Mesenchymal stem cell (in vitro differentiated cells and primary cell): ENCODE results near the gene GBGT1.

Source experiments
- DNase-seq: peaks from one replicate; pipeline ENCODE4 v3.0.0-alpha.2; 2013
- H2AFZ ChIP-seq: one replicate; pipeline ENCODE4 v1.6.1; 2013; ENCODE audit warnings: low read depth, mild to moderate bottlenecking, control low read depth, inconsistent platforms, low read length, moderate library complexity
- H2AK5ac ChIP-seq: 2 replicates; pipeline ENCODE4 v1.6.1; 2013; ENCODE audit warnings: low read length, moderate library complexity, mild to moderate bottlenecking, inconsistent platforms; ENCODE audit not compliant: severe bottlenecking
- H2BK120ac ChIP-seq: one replicate; pipeline ENCODE4 v1.6.1; 2013; ENCODE audit warnings: low read depth, mild to moderate bottlenecking, inconsistent platforms, low read length, moderate library complexity
- H2BK12ac ChIP-seq, 2 experiments: one replicate each; pipeline ENCODE4 v1.6.1; 2013; ENCODE audit warnings: inconsistent platforms in 2 of 2, low read length in 2 of 2, mild to moderate bottlenecking in 2 of 2, moderate library complexity in 2 of 2, control low read depth in 1 of 2
- H2BK15ac ChIP-seq: one replicate; pipeline ENCODE4 v1.6.1; 2013; ENCODE audit warnings: mild to moderate bottlenecking, low read depth, inconsistent platforms; ENCODE audit not compliant: poor library complexity, severe bottlenecking
- H2BK5ac ChIP-seq: 2 replicates; pipeline ENCODE4 v1.6.1; 2013; ENCODE audit warnings: low read depth, mild to moderate bottlenecking, low read length, control low read depth, inconsistent platforms; ENCODE audit not compliant: poor library complexity, severe bottlenecking
- H3K14ac ChIP-seq, 2 experiments: one replicate each; pipeline ENCODE4 v1.6.1; 2013; ENCODE audit warnings: inconsistent platforms in 2 of 2, low read length in 2 of 2, control low read depth in 1 of 2, mild to moderate bottlenecking in 1 of 2, moderate library complexity in 1 of 2
- H3K18ac ChIP-seq, 2 experiments: one replicate each; pipeline ENCODE4 v1.6.1; 2013; ENCODE audit warnings: inconsistent platforms in 2 of 2, low read length in 2 of 2, control low read depth in 1 of 2, low read depth in 1 of 2, mild to moderate bottlenecking in 1 of 2
- H3K23ac ChIP-seq, 2 experiments: one replicate each; pipeline ENCODE4 v1.6.1; 2013; ENCODE audit warnings: inconsistent platforms in 2 of 2, low read length in 2 of 2, mild to moderate bottlenecking in 2 of 2, moderate library complexity in 2 of 2, control low read depth in 1 of 2
- H3K27ac ChIP-seq: 2 replicates; pipeline ENCODE4 v1.5.1; 2013; ENCODE audit warnings: mild to moderate bottlenecking, moderate library complexity, low read length, control low read depth, inconsistent platforms; ENCODE audit not compliant: poor library complexity, severe bottlenecking
- H3K27me3 ChIP-seq, 2 experiments: 2 replicates each; pipeline versions ENCODE4 v1.6.1 to v1.7.0; 2013; ENCODE audit warnings: low read length in 2 of 2, mild to moderate bottlenecking in 2 of 2, moderate library complexity in 2 of 2, control low read depth in 1 of 2, inconsistent platforms in 1 of 2; ENCODE audit not compliant: control insufficient read depth in 1 of 2, insufficient read depth in 1 of 2
- H3K36me3 ChIP-seq, 2 experiments: 2 replicates each; pipeline versions ENCODE4 v1.6.1 to v1.7.0; 2013; ENCODE audit warnings: low read length in 2 of 2, control low read depth in 1 of 2, inconsistent platforms in 1 of 2, low read depth in 1 of 2, mild to moderate bottlenecking in 1 of 2; ENCODE audit not compliant: insufficient read depth in 2 of 2, control insufficient read depth in 1 of 2
- H3K4ac ChIP-seq, 2 experiments: one replicate each; pipeline ENCODE4 v1.6.1; 2013; ENCODE audit warnings: inconsistent platforms in 2 of 2, low read length in 2 of 2, mild to moderate bottlenecking in 2 of 2, moderate library complexity in 2 of 2, control low read depth in 1 of 2, low read depth in 1 of 2
- H3K4me1 ChIP-seq: 2 replicates; pipeline ENCODE4 v1.6.1; 2013; ENCODE audit warnings: low read depth, low read length, control low read depth; ENCODE audit not compliant: control insufficient read depth, insufficient read depth
- H3K4me2 ChIP-seq: 2 replicates; pipeline ENCODE4 v1.6.1; 2013; ENCODE audit warnings: low read length, mild to moderate bottlenecking, inconsistent platforms; ENCODE audit not compliant: poor library complexity, severe bottlenecking
- H3K4me3 ChIP-seq, 2 experiments: 2 replicates each; pipeline versions ENCODE4 v1.5.1 to v1.7.0; 2013; ENCODE audit warnings: low read length in 2 of 2, mild to moderate bottlenecking in 2 of 2, control low read depth in 1 of 2, low read depth in 1 of 2; ENCODE audit not compliant: insufficient read depth in 1 of 2
- H3K79me1 ChIP-seq: replicated peaks from 2 replicates; pipeline ENCODE4 v1.6.1; 2013; ENCODE audit warnings: mild to moderate bottlenecking, control low read depth, low read length, inconsistent platforms; ENCODE audit not compliant: poor library complexity, severe bottlenecking
- H3K9ac ChIP-seq: 2 replicates; pipeline ENCODE4 v1.7.0; 2013; ENCODE audit warnings: mild to moderate bottlenecking, low read length, moderate library complexity
- H3K9me3 ChIP-seq: 2 replicates; pipeline ENCODE4 v1.7.0; 2013; ENCODE audit warnings: mild to moderate bottlenecking, low read length; ENCODE audit not compliant: control insufficient read depth
- H4K8ac ChIP-seq: one replicate; pipeline ENCODE4 v1.6.1; 2013; ENCODE audit warnings: inconsistent platforms, mild to moderate bottlenecking, low read length, moderate library complexity
- H4K91ac ChIP-seq: one replicate; pipeline ENCODE4 v1.6.1; 2013; ENCODE audit warnings: mild to moderate bottlenecking, low read length, inconsistent platforms
- WGBS: methylation state at CpG from one replicate; pipeline ENCODE4 v1.1.7; 2013; ENCODE audit warnings: mixed read lengths; 5-methylcytosine and 5-hydroxymethylcytosine counted together

The GBGT1 gene

DNA sequence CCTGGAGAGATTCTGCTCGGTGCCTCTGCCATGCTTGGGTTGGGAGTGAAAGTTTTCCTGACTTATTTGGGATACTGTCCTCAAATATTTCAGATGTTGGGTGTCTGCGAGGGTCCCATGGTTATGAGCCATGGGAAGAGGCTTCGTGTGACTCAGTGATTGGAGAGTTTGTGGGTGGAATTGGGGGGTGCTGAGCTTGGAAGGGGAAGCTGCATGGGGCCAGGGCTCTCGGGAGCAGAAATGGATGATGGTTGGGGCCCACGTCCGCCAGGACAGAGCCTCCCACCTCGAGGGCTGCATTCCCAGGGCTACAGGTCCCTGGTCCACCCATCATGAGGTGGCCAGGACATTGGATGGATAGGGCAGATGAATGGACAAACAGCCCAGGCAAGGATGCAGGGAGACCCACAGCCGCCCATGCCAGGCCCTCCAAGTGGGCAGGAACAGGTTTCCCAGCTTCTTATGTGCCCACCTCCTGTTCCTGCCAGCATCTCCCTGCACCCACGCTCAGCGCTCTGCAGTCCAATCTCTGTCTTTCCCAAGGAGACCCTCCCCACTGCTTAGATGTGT is 39.9 kb upstream of the GBGT1 start:
- Histone ChIP-seq H2AFZ (no peak overlapping the region), H3K9me3 (no peaks in the 10 kb centered on the region), H4K8ac (peak overlapping the region; percentile 48), H3K79me1 (no peaks in the 10 kb centered on the region), H3K4me3 (no peak overlapping the region), H3K14ac (no peak overlapping the region), H3K4me1 (no peaks in the 10 kb centered on the region), H3K4me2 (no peak overlapping the region), H2BK5ac (no peak overlapping the region), H3K9ac (no peak overlapping the region), H3K27me3 (peaks cover 21 to 58% of the 10 kb centered on the region in 2 experiments), H4K91ac (no peak overlapping the region), H3K36me3 (no peaks in the 10 kb centered on the region), H3K18ac (no peak overlapping the region), H2BK120ac (no peak overlapping the region), H2BK12ac (no peak overlapping the region), H3K23ac (no peak overlapping the region), H2AK5ac (no peak overlapping the region), H3K4ac (no peak overlapping the region), H2BK15ac (no peak overlapping the region), H3K27ac (no peak overlapping the region)
- no peak for DNase-seq
- WGBS: 78% methylated on average over 9 of the region's 10 CpGs

DNA sequence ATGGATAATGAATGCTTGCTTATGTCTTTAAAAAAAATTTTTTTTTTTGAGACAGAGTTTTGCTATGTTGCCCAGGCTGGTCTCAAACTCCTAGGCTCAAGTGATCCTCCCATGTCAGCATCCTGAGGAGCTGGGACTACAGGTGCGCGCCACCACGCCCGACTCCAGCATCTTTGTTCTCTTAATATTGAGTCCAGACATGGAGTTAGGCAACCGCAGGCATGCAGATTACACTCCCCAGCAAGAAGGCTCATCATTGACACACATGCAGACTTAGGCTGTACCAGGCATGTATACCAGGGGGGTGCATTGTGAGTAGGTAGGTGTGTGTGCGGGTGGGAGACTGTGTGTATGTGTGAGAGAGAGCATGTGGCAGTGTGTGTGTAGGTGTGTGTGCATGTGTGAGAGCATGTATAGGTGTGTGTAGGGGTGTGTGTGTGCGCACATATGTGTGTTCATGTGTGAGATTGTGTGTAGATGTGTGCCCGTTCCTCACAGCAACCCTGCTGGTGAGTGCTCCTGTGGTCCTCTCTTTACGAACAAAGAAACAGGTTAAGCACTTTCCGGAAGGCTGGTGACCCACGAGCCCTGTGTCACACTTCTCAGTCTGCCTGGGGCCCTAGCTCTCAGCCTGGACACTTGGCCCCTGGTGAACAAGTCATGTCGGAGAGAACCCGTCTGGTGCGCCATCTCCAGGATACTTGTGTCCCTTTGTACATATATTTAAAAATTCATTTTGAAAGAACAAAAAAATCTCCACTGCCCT is 39.2 kb upstream of the GBGT1 start:
- 87% methylated on average over 14 of the region's 14 CpGs for WGBS
- no peak overlapping the region for H3K14ac ChIP-seq

DNA sequence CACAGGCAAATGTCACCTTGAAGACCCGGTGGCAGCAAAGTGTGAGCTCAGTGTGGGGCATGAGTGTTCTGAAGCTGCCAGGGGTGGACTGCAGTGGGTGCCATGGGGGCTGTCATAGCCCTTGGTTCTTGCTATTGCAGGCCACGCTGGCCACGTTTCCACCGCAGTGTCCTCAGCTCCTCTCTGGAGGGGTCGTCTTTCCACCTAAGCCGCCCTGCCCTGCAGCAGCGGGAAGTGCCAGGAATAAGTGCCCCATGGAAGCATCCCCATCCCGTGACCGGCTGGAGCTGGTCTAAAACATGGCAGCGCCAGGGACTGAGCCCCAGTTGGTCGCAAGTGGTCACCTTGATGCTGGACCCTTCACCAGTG is 38.4 kb upstream of the GBGT1 start:
- Histone ChIP-seq H4K91ac (no peak overlapping the region), H3K4me2 (no peak overlapping the region), H3K27me3 (peaks cover 21 to 58% of the 10 kb centered on the region in 2 experiments), H2BK120ac (no peak overlapping the region), H3K36me3 (no peaks in the 10 kb centered on the region), H3K9me3 (no peaks in the 10 kb centered on the region), H2BK12ac (no peak overlapping the region), H2BK15ac (no peak overlapping the region), H3K4ac (no peak overlapping the region), H3K4me1 (no peaks in the 10 kb centered on the region), H4K8ac (no peak overlapping the region), H3K9ac (no peak overlapping the region), H3K14ac (no peak overlapping the region), H2BK5ac (no peak overlapping the region), H3K79me1 (no peaks in the 10 kb centered on the region), H3K23ac (no peak overlapping the region), H3K18ac (no peak overlapping the region), H2AK5ac (no peak overlapping the region), H3K27ac (no peak overlapping the region), H3K4me3 (no peak overlapping the region), H2AFZ (no peak overlapping the region)
- no peak for DNase-seq
- 87% methylated on average over 11 of the region's 11 CpGs for WGBS

More for the DNA sequence above, 39.2 kb upstream of the GBGT1 start:
- H3K27me3 ChIP-seq: peaks cover 21 to 58% of the 10 kb centered on the region in 2 experiments
- no peak overlapping the region for H2BK15ac ChIP-seq
- H2AFZ ChIP-seq: no peak overlapping the region
- H2BK12ac ChIP-seq: no peak overlapping the region
- H3K27ac ChIP-seq: no peak overlapping the region
- H3K79me1 ChIP-seq: no peaks in the 10 kb centered on the region
- no peak for DNase-seq
- no peak overlapping the region for H3K4me3 ChIP-seq
- no peak overlapping the region for H3K23ac ChIP-seq
- H2AK5ac ChIP-seq: no peak overlapping the region
- H3K36me3 ChIP-seq: no peaks in the 10 kb centered on the region
- H2BK120ac ChIP-seq: no peak overlapping the region
- no peaks in the 10 kb centered on the region for H3K4me1 ChIP-seq
- no peak overlapping the region for H3K4me2 ChIP-seq
- H2BK5ac ChIP-seq: no peak overlapping the region
- no peak overlapping the region for H3K18ac ChIP-seq
- no peak overlapping the region for H4K91ac ChIP-seq
- H4K8ac ChIP-seq: no peak overlapping the region
- H3K9ac ChIP-seq: no peak overlapping the region
- H3K4ac ChIP-seq: no peak overlapping the region
- H3K9me3 ChIP-seq: no peaks in the 10 kb centered on the region

DNA sequence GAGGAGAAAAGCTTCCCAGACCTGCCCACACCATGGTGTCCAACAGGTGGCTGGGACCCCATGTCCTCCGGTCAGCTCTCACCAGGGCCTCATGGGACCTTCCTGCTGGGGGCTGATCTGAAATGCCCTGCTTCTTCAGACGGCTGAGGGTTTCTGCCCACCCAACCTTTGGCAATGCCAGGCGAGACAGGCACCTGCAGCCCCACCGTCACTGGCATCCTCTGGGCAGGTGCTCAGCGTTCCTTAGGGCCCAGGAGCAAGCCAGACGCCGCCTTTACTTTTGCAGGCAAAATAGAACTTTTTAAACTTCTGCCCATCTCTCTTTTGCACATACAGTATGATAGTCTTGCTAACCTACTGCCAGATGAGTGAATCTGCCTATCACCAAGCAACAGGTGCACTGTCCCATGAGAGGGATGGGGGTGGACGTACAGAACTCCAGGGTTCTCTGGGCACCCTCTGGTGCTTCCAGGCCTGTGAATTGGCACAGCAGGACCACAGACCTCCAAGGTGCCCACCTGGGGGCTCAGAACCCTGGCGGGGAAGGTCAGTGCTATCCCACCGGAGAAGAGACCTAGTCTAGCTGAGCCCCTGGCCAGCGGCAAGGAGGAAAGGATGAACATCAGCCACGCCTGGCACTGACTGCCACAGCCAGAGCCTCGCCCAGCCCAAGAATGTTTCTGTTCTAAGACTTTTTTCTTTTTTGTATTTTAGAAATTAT is 37.9 kb upstream of the GBGT1 start:
- H2AFZ ChIP-seq: no peak overlapping the region
- no peak overlapping the region for H2BK12ac ChIP-seq
- no peaks in the 10 kb centered on the region for H3K9me3 ChIP-seq

More for the DNA sequence above, 37.9 kb upstream of the GBGT1 start:
- WGBS: 80% methylated on average over 12 of the region's 13 CpGs
- no peak overlapping the region for H2AK5ac ChIP-seq
- no peaks in the 10 kb centered on the region for H3K36me3 ChIP-seq
- H3K4me1 ChIP-seq: no peaks in the 10 kb centered on the region
- no peak overlapping the region for H3K4me2 ChIP-seq
- H3K9ac ChIP-seq: no peak overlapping the region
- H3K4ac ChIP-seq: no peak overlapping the region
- H3K79me1 ChIP-seq: no peaks in the 10 kb centered on the region
- no peak overlapping the region for H4K8ac ChIP-seq
- H4K91ac ChIP-seq: no peak overlapping the region
- H3K27me3 ChIP-seq: peaks cover 21 to 56% of the 10 kb centered on the region in 2 experiments
- H2BK5ac ChIP-seq: no peak overlapping the region
- H3K4me3 ChIP-seq: no peak overlapping the region
- H3K23ac ChIP-seq: no peak overlapping the region
- H3K14ac ChIP-seq: no peak overlapping the region
- no peak for DNase-seq
- H3K27ac ChIP-seq: no peak overlapping the region
- no peak overlapping the region for H3K18ac ChIP-seq
- H2BK120ac ChIP-seq: no peak overlapping the region
- no peak overlapping the region for H2BK15ac ChIP-seq
